ENCODE measurements around the gene PRKAG2.

PRKAG2 gene

GRCh38 chr7:151623766-151624165, 253.1 kb downstream of the PRKAG2 start:
- H3K36me3 ChIP-seq (ENCODE audit: insufficient read depth, low read length): no peaks in the 10 kb centered on the region
- H3K9me3 ChIP-seq (ENCODE audit: insufficient read depth, low read depth, low read length): no peaks in the 10 kb centered on the region
- no peak overlapping the region for H3K4me3 ChIP-seq (ENCODE audit: low read length, poor library complexity, severe bottlenecking)
- no peak overlapping the region for H3K4me2 ChIP-seq (ENCODE audit: low read depth, low read length, poor library complexity, severe bottlenecking)
- no peaks in the 10 kb centered on the region for H3K27me3 ChIP-seq (ENCODE audit: insufficient read depth, low read length, poor library complexity, severe bottlenecking)
- H3F3A ChIP-seq (ENCODE audit: low read depth): no peaks in the 10 kb centered on the region
- peaks cover 5% of the 10 kb centered on the region for H3K4me1 ChIP-seq (ENCODE audit: insufficient read depth, low read length, poor library complexity, severe bottlenecking)
- H2AFZ ChIP-seq (ENCODE audit: low read length): no peak overlapping the region
- H4K20me1 ChIP-seq (ENCODE audit: insufficient read depth, low read length, poor library complexity, severe bottlenecking): no peaks in the 10 kb centered on the region
- H3K9me2 ChIP-seq (replicated peaks; ENCODE audit: low read depth, low read length): no peaks in the 10 kb centered on the region
- no peak overlapping the region for H3K9ac ChIP-seq (ENCODE audit: low read depth, low read length, poor library complexity, severe bottlenecking)
- TF ChIP-seq EZH2phosphoT487 (IDR thresholded peaks at IDR 0.05; ENCODE audit: borderline replicate concordance) (no peak), CTCF (conservative IDR thresholded peaks at IDR 0.05; ENCODE audit: low read length) (no peak)
- no peaks in the 10 kb centered on the region for H3K79me2 ChIP-seq (ENCODE audit: insufficient read depth, low read length)

- TF ChIP-seq EZH2phosphoT487 (IDR thresholded peaks at IDR 0.05; ENCODE audit: borderline replicate concordance) (no peak), CTCF (conservative IDR thresholded peaks at IDR 0.05; ENCODE audit: low read length) (no peak)
- Histone ChIP-seq H3K27me3 (ENCODE audit: insufficient read depth, low read length, poor library complexity, severe bottlenecking) (no peaks in the 10 kb centered on the region), H3K36me3 (ENCODE audit: insufficient read depth, low read length) (no peaks in the 10 kb centered on the region), H3K4me2 (ENCODE audit: low read depth, low read length, poor library complexity, severe bottlenecking) (no peak overlapping the region), H3K9ac (ENCODE audit: low read depth, low read length, poor library complexity, severe bottlenecking) (no peak overlapping the region), H4K20me1 (ENCODE audit: insufficient read depth, low read length, poor library complexity, severe bottlenecking) (no peaks in the 10 kb centered on the region), H3F3A (ENCODE audit: low read depth) (no peaks in the 10 kb centered on the region), H3K4me3 (ENCODE audit: low read length, poor library complexity, severe bottlenecking) (no peak overlapping the region), H2AFZ (ENCODE audit: low read length) (no peak overlapping the region), H3K9me3 (ENCODE audit: insufficient read depth, low read depth, low read length) (no peaks in the 10 kb centered on the region), H3K9me2 (replicated peaks; ENCODE audit: low read depth, low read length) (no peaks in the 10 kb centered on the region), H3K4me1 (ENCODE audit: insufficient read depth, low read length, poor library complexity, severe bottlenecking) (peaks cover 5% of the 10 kb centered on the region), H3K79me2 (ENCODE audit: insufficient read depth, low read length) (no peaks in the 10 kb centered on the region)
These were observed 255.0 kb downstream of the PRKAG2 start for GRCh38 chr7:151621961-151622360.

- no peak for TF ChIP-seq EZH2phosphoT487 (IDR thresholded peaks at IDR 0.05; ENCODE audit: borderline replicate concordance)
- TF ChIP-seq CTCF (conservative IDR thresholded peaks at IDR 0.05; ENCODE audit: low read length): no peak
- Histone ChIP-seq H3K79me2 (ENCODE audit: insufficient read depth, low read length) (no peaks in the 10 kb centered on the region), H3K4me2 (ENCODE audit: low read depth, low read length, poor library complexity, severe bottlenecking) (no peak overlapping the region), H3K9ac (ENCODE audit: low read depth, low read length, poor library complexity, severe bottlenecking) (no peak overlapping the region), H3K36me3 (ENCODE audit: insufficient read depth, low read length) (no peaks in the 10 kb centered on the region), H3K4me1 (ENCODE audit: insufficient read depth, low read length, poor library complexity, severe bottlenecking) (no peaks in the 10 kb centered on the region), H4K20me1 (ENCODE audit: insufficient read depth, low read length, poor library complexity, severe bottlenecking) (no peaks in the 10 kb centered on the region), H3K4me3 (ENCODE audit: low read length, poor library complexity, severe bottlenecking) (no peak overlapping the region), H3K9me3 (ENCODE audit: insufficient read depth, low read depth, low read length) (no peaks in the 10 kb centered on the region), H3K9me2 (replicated peaks; ENCODE audit: low read depth, low read length) (no peaks in the 10 kb centered on the region), H2AFZ (ENCODE audit: low read length) (no peak overlapping the region), H3F3A (ENCODE audit: low read depth) (no peaks in the 10 kb centered on the region), H3K27me3 (ENCODE audit: insufficient read depth, low read length, poor library complexity, severe bottlenecking) (no peaks in the 10 kb centered on the region)
These were observed 260.3 kb downstream of the PRKAG2 start for GRCh38 chr7:151616443-151617213.
